ENCODE results near the gene NINJ2. TPM values are rescaled to one million over a fixed set of nuclear protein-coding genes. Genes with fewer than 3 reads are reported as not detected.

The NINJ2 gene
- total RNA-seq, 1 experiment from 2014 or later = 0.24 TPM

DNA sequence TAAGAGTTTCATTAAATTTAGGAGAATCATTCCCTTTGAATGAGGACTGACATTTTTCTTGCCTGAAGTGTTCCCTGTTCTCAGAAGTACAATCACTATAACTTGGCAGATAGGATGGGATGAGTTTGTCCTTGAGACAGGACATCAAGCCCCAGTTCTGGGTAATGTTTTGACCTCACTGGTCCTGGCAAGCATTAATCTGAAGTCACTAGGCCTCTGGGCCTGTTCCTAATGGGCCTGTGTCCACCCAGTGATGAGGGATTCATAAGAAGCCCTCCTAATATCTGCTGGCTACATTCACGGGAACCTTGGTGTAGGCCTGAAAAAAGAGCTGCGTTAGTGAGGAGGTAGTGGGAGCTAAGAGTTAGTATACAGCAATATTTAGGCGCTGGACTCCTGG is 37.2 kb downstream of the NINJ2 start:
- Histone ChIP-seq H3K27ac (ENCODE audit: insufficient read length, low read depth, low read length) (no peak overlapping the region), H3K4me2 (ENCODE audit: insufficient read depth, insufficient read length, low read length) (no peak overlapping the region), H3K9me3 (ENCODE audit: control insufficient read depth, low read depth, low read length) (no peaks in the 10 kb centered on the region), H3K14ac (ENCODE audit: insufficient read depth, low read length) (no peak overlapping the region), H2BK120ac (ENCODE audit: low read depth, low read length, poor library complexity, severe bottlenecking) (no peak overlapping the region), H3K79me2 (ENCODE audit: insufficient read depth, low read length) (no peaks in the 10 kb centered on the region), H4K5ac (ENCODE audit: insufficient read length, low read depth, low read length) (no peak overlapping the region), H3K18ac (ENCODE audit: insufficient read length, low read depth, low read length) (no peak overlapping the region), H3K23me2 (ENCODE audit: insufficient read length, low read depth, low read length, poor library complexity, severe bottlenecking) (no peaks in the 10 kb centered on the region), H3K23ac (ENCODE audit: insufficient read length, low read depth, low read length) (no peak overlapping the region), H3K9ac (ENCODE audit: extremely low read depth, insufficient read length, low read length) (no peak overlapping the region), H2BK12ac (ENCODE audit: insufficient read length, low read depth, low read length) (no peak overlapping the region), H4K91ac (ENCODE audit: insufficient read length, low read depth, low read length) (no peak overlapping the region), H4K8ac (replicated peaks; ENCODE audit: insufficient read length, low read depth, low read length) (no peak overlapping the region), H3K56ac (ENCODE audit: insufficient read length, low read depth, low read length) (no peak overlapping the region), H2AK5ac (ENCODE audit: insufficient read length, low read length) (no peak overlapping the region), H2BK20ac (ENCODE audit: low read depth, low read length, poor library complexity, severe bottlenecking) (no peak overlapping the region), H2AFZ (ENCODE audit: low read length) (no peak overlapping the region), H3K4ac (ENCODE audit: low read depth, low read length) (no peak overlapping the region), H2BK15ac (ENCODE audit: low read depth, low read length) (no peak overlapping the region), H2BK5ac (ENCODE audit: insufficient read length, low read length) (no peak overlapping the region), H3K4me1 (ENCODE audit: insufficient read depth, low read length) (peaks cover 13% of the 10 kb centered on the region; the same call in 1 of the 2 replicates), H3K79me1 (ENCODE audit: insufficient read depth, low read depth, low read length, poor library complexity, severe bottlenecking) (no peaks in the 10 kb centered on the region), H3K27me3 (ENCODE audit: insufficient read depth, low read length) (no peaks in the 10 kb centered on the region; the same call in 1 of the 2 replicates), H4K20me1 (ENCODE audit: control insufficient read depth, insufficient read depth, insufficient read length) (no peaks in the 10 kb centered on the region), H3T11ph (ENCODE audit: low read length) (no peak overlapping the region)
- H3K27me3 Mint-ChIP-seq (ENCODE audit: low read depth) = peaks cover 21% of the 10 kb centered on the region
- no CpG with 5 or more reads among the region's 3 CpGs for WGBS (ENCODE audit: extremely low coverage, insufficient read length, low lambda C conversion rate)
- DNase-seq = no peak
- no peak overlapping the region for H3K4me3 Mint-ChIP-seq
- no peaks in the 10 kb centered on the region for H3K36me3 Mint-ChIP-seq (ENCODE audit: insufficient read depth in 1 of 3, low read depth in 3 of 3)
- H3K9me3 Mint-ChIP-seq = no peaks in the 10 kb centered on the region; a peak in 1 of 5 replicates
- H3K27ac Mint-ChIP-seq = no peak overlapping the region
- TF ChIP-seq, protein P1, sequence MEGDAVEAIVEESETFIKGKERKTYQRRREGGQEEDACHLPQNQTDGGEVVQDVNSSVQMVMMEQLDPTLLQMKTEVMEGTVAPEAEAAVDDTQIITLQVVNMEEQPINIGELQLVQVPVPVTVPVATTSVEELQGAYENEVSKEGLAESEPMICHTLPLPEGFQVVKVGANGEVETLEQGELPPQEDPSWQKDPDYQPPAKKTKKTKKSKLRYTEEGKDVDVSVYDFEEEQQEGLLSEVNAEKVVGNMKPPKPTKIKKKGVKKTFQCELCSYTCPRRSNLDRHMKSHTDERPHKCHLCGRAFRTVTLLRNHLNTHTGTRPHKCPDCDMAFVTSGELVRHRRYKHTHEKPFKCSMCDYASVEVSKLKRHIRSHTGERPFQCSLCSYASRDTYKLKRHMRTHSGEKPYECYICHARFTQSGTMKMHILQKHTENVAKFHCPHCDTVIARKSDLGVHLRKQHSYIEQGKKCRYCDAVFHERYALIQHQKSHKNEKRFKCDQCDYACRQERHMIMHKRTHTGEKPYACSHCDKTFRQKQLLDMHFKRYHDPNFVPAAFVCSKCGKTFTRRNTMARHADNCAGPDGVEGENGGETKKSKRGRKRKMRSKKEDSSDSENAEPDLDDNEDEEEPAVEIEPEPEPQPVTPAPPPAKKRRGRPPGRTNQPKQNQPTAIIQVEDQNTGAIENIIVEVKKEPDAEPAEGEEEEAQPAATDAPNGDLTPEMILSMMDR (conservative IDR thresholded peaks at IDR 0.05) = no peak
- peaks cover 40 to 44% of the 10 kb centered on the region in 2 experiments for H3K4me1 Mint-ChIP-seq

Data from H9 (cell line).